Measurements from ENCODE around the gene HMOX1. TPM values are rescaled to one million over a fixed set of nuclear protein-coding genes. Genes with fewer than 3 reads are reported as not detected.

HMOX1 gene
- total and polyA plus RNA-seq, 2 of the 8 experiments (the other 6 are each of a cell fraction or from before 2014, with no cell fraction given) = 25.0 to 41.6 TPM

DNA sequence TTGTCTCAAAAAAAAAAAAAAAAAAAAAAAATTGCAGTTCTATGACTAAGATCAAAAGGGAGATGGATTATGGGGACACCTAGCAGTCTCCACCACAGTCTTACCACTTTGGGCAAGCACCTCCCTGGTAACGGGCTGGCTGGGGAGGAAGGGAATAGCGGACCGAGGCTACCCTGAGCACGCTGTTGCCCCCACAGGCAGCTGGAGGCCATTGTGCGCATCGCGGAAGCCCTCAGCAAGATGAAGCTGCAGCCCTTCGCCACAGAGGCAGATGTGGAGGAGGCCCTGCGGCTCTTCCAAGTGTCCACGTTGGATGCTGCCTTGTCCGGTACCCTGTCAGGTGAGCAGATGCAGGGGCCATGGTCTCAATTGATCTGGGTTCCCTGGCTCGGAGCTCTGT lies 40.2 kb downstream of the HMOX1 start:
- DNase-seq (ENCODE audit: low read depth in 1 of 2, low spot score in 2 of 2) (no peak), FAIRE-seq (no peak)
- Histone ChIP-seq H3K36me3 (ENCODE audit: control insufficient read depth in 2 of 4, insufficient read depth in 4 of 4, low read length in 3 of 4) (peaks cover 65 to 93% (median 88%) of the 10 kb centered on the region in 4 experiments), H3K9me3 (ENCODE audit: insufficient read depth in 2 of 2, low read depth in 1 of 2, low read length in 1 of 2) (no peaks in the 10 kb centered on the region), H2BK15ac (ENCODE audit: low read length) (no peak overlapping the region), H4K91ac (replicated peaks; ENCODE audit: insufficient read length, low read length) (no peak overlapping the region), H4K8ac (ENCODE audit: extremely low read depth, insufficient read depth, low read length) (no peak overlapping the region), H3K4me1 (replicated peaks in 1 of 4; ENCODE audit: control insufficient read depth in 3 of 4, insufficient read depth in 4 of 4, low read length in 3 of 4) (peaks cover 0 to 6% (median 4%) of the 10 kb centered on the region in 4 experiments; a peak in 6 of 7 replicates), H2BK20ac (ENCODE audit: low read length) (no peak overlapping the region), H4K20me1 (replicated peaks in 1 of 2; ENCODE audit: control insufficient read depth in 1 of 2, insufficient read depth in 2 of 2, low read length in 2 of 2) (peaks cover 21 to 32% of the 10 kb centered on the region in 2 experiments), H2AK5ac (ENCODE audit: low read depth, low read length) (no peak overlapping the region), H2BK5ac (ENCODE audit: low read depth, low read length) (no peak overlapping the region; the same call in 1 of the 2 replicates), H2BK12ac (ENCODE audit: low read depth, low read length) (no peak overlapping the region), H3K14ac (ENCODE audit: insufficient read length) (no peak overlapping the region), H4K5ac (ENCODE audit: insufficient read length, low read depth, low read length) (no peak overlapping the region), H3K4me2 (ENCODE audit: insufficient read depth in 1 of 2, low read depth in 2 of 2, low read length in 2 of 2) (no peak overlapping the region), H3K4me3 (ENCODE audit: extremely low read depth in 1 of 4, insufficient read depth in 2 of 4, low read depth in 3 of 4, low read length in 4 of 4) (no peak overlapping the region), H3K56ac (replicated peaks; ENCODE audit: insufficient read length, low read depth, low read length) (no peak overlapping the region), H3K18ac (ENCODE audit: extremely low read depth, low read length) (no peak overlapping the region), H3K9ac (replicated peaks in 1 of 4; ENCODE audit: extremely low read depth in 1 of 4, low read depth in 3 of 4, low read length in 3 of 4) (no peak overlapping the region), H3K23me2 (ENCODE audit: low read depth, low read length) (no peaks in the 10 kb centered on the region), H2BK120ac (replicated peaks; ENCODE audit: low read depth, low read length) (no peak overlapping the region), H3K79me2 (ENCODE audit: control insufficient read depth in 1 of 2, insufficient read depth in 2 of 2, low read length in 2 of 2) (peaks cover 0 to 9% of the 10 kb centered on the region in 2 experiments; a peak in 1 of 4 replicates), H3K27ac (ENCODE audit: low read depth, low read length) (no peak overlapping the region), H3K23ac (ENCODE audit: insufficient read length) (no peak overlapping the region), H3K79me1 (ENCODE audit: low read depth, low read length) (peaks cover 3% of the 10 kb centered on the region; the same call in 1 of the 2 replicates), H3K27me3 (replicated peaks in 1 of 4; ENCODE audit: control insufficient read depth in 3 of 4, extremely low read depth in 1 of 4, insufficient read depth in 3 of 4, low read length in 3 of 4) (no peaks in the 10 kb centered on the region), H2AFZ (ENCODE audit: low read length) (no peak overlapping the region), H3K4ac (replicated peaks; ENCODE audit: insufficient read length, low read depth, low read length) (no peak overlapping the region)
- 89% methylated on average over 12 of the region's 12 CpGs; no CpG with 5 or more reads in 1 of the 2 experiments for WGBS, 2 experiments (ENCODE audit: extremely low coverage in 1 of 2, insufficient coverage in 1 of 2, insufficient read length in 1 of 2, insufficient replicate concordance in 2 of 2, low coverage in 1 of 2, low lambda C conversion rate in 2 of 2, missing lambda C conversion rate in 1 of 2)
- TF ChIP-seq, protein P1, sequence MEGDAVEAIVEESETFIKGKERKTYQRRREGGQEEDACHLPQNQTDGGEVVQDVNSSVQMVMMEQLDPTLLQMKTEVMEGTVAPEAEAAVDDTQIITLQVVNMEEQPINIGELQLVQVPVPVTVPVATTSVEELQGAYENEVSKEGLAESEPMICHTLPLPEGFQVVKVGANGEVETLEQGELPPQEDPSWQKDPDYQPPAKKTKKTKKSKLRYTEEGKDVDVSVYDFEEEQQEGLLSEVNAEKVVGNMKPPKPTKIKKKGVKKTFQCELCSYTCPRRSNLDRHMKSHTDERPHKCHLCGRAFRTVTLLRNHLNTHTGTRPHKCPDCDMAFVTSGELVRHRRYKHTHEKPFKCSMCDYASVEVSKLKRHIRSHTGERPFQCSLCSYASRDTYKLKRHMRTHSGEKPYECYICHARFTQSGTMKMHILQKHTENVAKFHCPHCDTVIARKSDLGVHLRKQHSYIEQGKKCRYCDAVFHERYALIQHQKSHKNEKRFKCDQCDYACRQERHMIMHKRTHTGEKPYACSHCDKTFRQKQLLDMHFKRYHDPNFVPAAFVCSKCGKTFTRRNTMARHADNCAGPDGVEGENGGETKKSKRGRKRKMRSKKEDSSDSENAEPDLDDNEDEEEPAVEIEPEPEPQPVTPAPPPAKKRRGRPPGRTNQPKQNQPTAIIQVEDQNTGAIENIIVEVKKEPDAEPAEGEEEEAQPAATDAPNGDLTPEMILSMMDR (IDR thresholded peaks at IDR 0.05; ENCODE audit: control extremely low read depth in 1 of 3, insufficient read depth in 1 of 3, low read depth in 1 of 3, low read length in 3 of 3) = peak in 2 of 3 experiments; percentile 60 to 76; a peak in 2 of 4 replicates
- TF ChIP-seq RAD21 (IDR thresholded peaks at IDR 0.05 in 1 of 2, conservative IDR thresholded peaks at IDR 0.05 in 1 of 2; ENCODE audit: low read depth in 2 of 2, low read length in 2 of 2) = peak; percentile 11 to 23; a peak in 2 of 4 replicates
- TF ChIP-seq BRCA1 (IDR thresholded peaks at IDR 0.05; ENCODE audit: low read depth, low read length) = no peak
- peak; percentile 71 for TF ChIP-seq POLR2AphosphoS5 (IDR thresholded peaks at IDR 0.05; ENCODE audit: low read depth, low read length)
- POLR2A ChIA-PET (ENCODE audit: partially characterized antibody) = interaction anchor here (1.4 to 57.4 kb wide), 5 partner anchors 6 to 86 kb away, joined by 3 to 1995 read pairs (median 6); partner anchors contain the start of genes HMOX1 and MCM5
- CTCF ChIA-PET (ENCODE audit: partially characterized antibody) = interaction anchor here (0.5 to 11.3 kb wide), 16 partner anchors 10 to 163 kb away, joined by 3 to 122 read pairs (median 3); no protein-coding TSS in a partner anchor
